Peyer's patch (tissue), 4 donors: ENCODE measurements around the gene RPS3A. TPM values are rescaled to one million over a fixed set of nuclear protein-coding genes. Genes with fewer than 3 reads are reported as not detected.

Source experiments
- DNase-seq, 3 donors: peaks; one replicate each; pipeline ENCODE4 v3.0.0-alpha.2; 2017 to 2019
- H3K27ac ChIP-seq, 4 donors: fragments of 200-600 bp; sonication (generic); one replicate each; pipeline ENCODE4 v1.5.1; 2016 to 2019
- H3K27me3 ChIP-seq, 2 donors: fragments of 200-600 bp; sonication (generic); one replicate each; pipeline ENCODE4 v1.5.1; 2019
- H3K36me3 ChIP-seq, 3 donors: fragments of 200-600 bp; sonication (generic); one replicate each; pipeline ENCODE4 v1.5.1; 2016 to 2019
- H3K4me1 ChIP-seq, 4 donors: fragments of 200-600 bp; sonication (generic); one replicate each; pipeline ENCODE4 v1.5.1; 2016 to 2019
- H3K4me3 ChIP-seq, 4 donors: fragments of 200-600 bp; sonication (generic); 1 replicate in 3 of 4; 2 replicates in 1 of 4; pipeline ENCODE4 v1.5.1; 2016 to 2019; ENCODE audit warnings: mild to moderate bottlenecking in 1 of 4
- H3K9me3 ChIP-seq, 4 donors: fragments of 200-600 bp; sonication (generic); one replicate each; pipeline ENCODE4 v1.5.1; 2016 to 2019; ENCODE audit warnings: mild to moderate bottlenecking in 1 of 4
- POLR2A ChIP-seq, 2 donors: fragments of 450-650 bp; IDR thresholded peaks; one replicate each; pipeline ENCODE4 v1.5.1; 2017; ENCODE audit warnings: antibody characterized with exemption in 2 of 2, mild to moderate bottlenecking in 2 of 2, moderate library complexity in 2 of 2
- total RNA-seq, 4 donors: library from RNA; depleted of rRNA; stranded (reverse); fragments of >200 nt; gene quantifications; one replicate each; pipeline ENCODE4 v1.1.0, GENCODE V29; 2016
- TF ChIP-seq, protein P1 (sequence below), 6 experiments: fragments of 450-650 bp in 4 of 6; fragments of 200-600 bp in 2 of 6; sonication (generic) in 1 of 6; IDR thresholded peaks; one replicate each; pipeline ENCODE4 v1.5.1; 2017 to 2019; ENCODE audit warnings: antibody characterized with exemption in 6 of 6, mild to moderate bottlenecking in 3 of 6, moderate library complexity in 1 of 6

Gene RPS3A
- total RNA-seq, 4 donors from 2014 or later = 879 to 3,561 (median 1,074) TPM

GRCh38 chr4:151104621-151105020 lies 5.2 kb downstream of the RPS3A start:
- no peaks in the 10 kb centered on the region for H3K9me3 ChIP-seq
- TF ChIP-seq, protein P1, sequence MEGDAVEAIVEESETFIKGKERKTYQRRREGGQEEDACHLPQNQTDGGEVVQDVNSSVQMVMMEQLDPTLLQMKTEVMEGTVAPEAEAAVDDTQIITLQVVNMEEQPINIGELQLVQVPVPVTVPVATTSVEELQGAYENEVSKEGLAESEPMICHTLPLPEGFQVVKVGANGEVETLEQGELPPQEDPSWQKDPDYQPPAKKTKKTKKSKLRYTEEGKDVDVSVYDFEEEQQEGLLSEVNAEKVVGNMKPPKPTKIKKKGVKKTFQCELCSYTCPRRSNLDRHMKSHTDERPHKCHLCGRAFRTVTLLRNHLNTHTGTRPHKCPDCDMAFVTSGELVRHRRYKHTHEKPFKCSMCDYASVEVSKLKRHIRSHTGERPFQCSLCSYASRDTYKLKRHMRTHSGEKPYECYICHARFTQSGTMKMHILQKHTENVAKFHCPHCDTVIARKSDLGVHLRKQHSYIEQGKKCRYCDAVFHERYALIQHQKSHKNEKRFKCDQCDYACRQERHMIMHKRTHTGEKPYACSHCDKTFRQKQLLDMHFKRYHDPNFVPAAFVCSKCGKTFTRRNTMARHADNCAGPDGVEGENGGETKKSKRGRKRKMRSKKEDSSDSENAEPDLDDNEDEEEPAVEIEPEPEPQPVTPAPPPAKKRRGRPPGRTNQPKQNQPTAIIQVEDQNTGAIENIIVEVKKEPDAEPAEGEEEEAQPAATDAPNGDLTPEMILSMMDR (IDR thresholded peaks at IDR 0.05) = no peak
- TF ChIP-seq POLR2A (IDR thresholded peaks at IDR 0.05) = no peak

GRCh38 chr4:151105454-151106032 lies 6.1 kb downstream of the RPS3A start:
- peaks cover 0 to 61% (median 0%) of the 10 kb centered on the region in 3 donors for H3K36me3 ChIP-seq
- TF ChIP-seq, protein P1 (IDR thresholded peaks at IDR 0.05) = no peak
- TF ChIP-seq POLR2A (IDR thresholded peaks at IDR 0.05) = no peak
- DNase-seq = no peak
- no peaks in the 10 kb centered on the region for H3K27me3 ChIP-seq
- no peak overlapping the region for H3K4me3 ChIP-seq
- H3K4me1 ChIP-seq = peaks cover 0 to 14% (median 3%) of the 10 kb centered on the region in 4 donors
- H3K9me3 ChIP-seq = no peaks in the 10 kb centered on the region
- no peak overlapping the region for H3K27ac ChIP-seq

More at GRCh38 chr4:151104621-151105020, 5.2 kb downstream of the RPS3A start:
- Histone ChIP-seq H3K36me3 (peaks cover 0 to 61% (median 0%) of the 10 kb centered on the region in 3 donors), H3K4me1 (peaks cover 0 to 16% (median 3%) of the 10 kb centered on the region in 4 donors), H3K4me3 (no peak overlapping the region), H3K27me3 (no peaks in the 10 kb centered on the region), H3K27ac (no peak overlapping the region)
- no peak for DNase-seq

- TF ChIP-seq, protein P1 (IDR thresholded peaks at IDR 0.05) = no peak
- TF ChIP-seq POLR2A (IDR thresholded peaks at IDR 0.05) = no peak
- no peaks in the 10 kb centered on the region for H3K27me3 ChIP-seq
- no peak overlapping the region for H3K4me3 ChIP-seq
- no peaks in the 10 kb centered on the region for H3K4me1 ChIP-seq
- no peak overlapping the region for H3K27ac ChIP-seq
- H3K36me3 ChIP-seq = peaks cover 0 to 58% (median 0%) of the 10 kb centered on the region in 3 donors
- no peak for DNase-seq
- no peaks in the 10 kb centered on the region for H3K9me3 ChIP-seq
Measured at GRCh38 chr4:151107063-151107462, 7.6 kb downstream of the RPS3A start.

DNA sequence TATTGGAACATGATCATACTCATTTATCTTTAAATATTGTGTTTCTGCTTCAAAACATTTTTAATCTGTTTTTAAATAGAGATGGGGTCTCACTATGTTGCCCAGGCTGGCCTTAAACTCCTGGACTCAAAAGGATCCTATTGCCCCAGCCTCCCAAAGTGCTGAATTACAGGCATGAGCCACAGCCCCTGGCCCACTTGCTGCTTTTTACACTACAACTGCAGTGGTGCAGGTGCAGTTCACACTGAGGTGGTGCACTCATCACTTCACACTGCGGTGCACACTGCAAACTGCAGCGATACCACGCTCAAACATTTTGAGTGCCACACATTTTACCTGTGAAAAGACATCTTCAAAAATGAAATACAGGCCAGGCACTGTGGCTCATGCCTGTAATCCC lies 10.8 kb downstream of the RPS3A start:
- Histone ChIP-seq H3K9me3 (no peaks in the 10 kb centered on the region), H3K4me3 (no peak overlapping the region), H3K36me3 (peaks cover 0 to 45% (median 0%) of the 10 kb centered on the region in 3 donors), H3K27me3 (no peaks in the 10 kb centered on the region), H3K4me1 (no peaks in the 10 kb centered on the region), H3K27ac (no peak overlapping the region)
- TF ChIP-seq, protein P1 (IDR thresholded peaks at IDR 0.05) = no peak
- TF ChIP-seq POLR2A (IDR thresholded peaks at IDR 0.05) = no peak
- no peak for DNase-seq

DNA sequence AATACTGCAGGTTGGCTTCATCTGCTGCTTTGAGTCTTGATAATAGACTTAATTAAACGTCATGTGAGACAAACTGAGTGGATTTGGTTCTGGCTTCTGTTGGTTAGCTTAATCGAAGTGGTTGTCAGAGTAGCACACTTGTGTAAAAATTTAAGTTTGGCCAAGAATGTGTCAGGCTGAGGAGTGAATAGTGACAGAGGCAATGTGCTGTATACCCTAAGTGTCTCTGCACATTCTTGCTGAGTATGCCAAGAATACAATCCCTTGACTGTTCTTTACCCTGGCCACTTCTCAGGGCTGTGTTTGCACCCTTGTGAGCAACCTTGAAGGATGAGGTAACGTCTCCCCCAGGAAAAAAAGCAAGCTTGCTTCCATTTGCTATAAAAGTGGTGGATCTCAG lies 14.9 kb downstream of the RPS3A start:
- H3K36me3 ChIP-seq = peaks cover 0 to 36% (median 0%) of the 10 kb centered on the region in 3 donors

More for the DNA sequence above, 14.9 kb downstream of the RPS3A start:
- TF ChIP-seq POLR2A (IDR thresholded peaks at IDR 0.05) = no peak
- TF ChIP-seq, protein P1 (IDR thresholded peaks at IDR 0.05) = no peak
- no peak for DNase-seq
- H3K4me1 ChIP-seq = no peaks in the 10 kb centered on the region
- H3K27ac ChIP-seq = no peak overlapping the region
- H3K27me3 ChIP-seq = no peaks in the 10 kb centered on the region
- H3K9me3 ChIP-seq = no peaks in the 10 kb centered on the region
- H3K4me3 ChIP-seq = no peak overlapping the region
